Glomerular endothelial cell (primary cell): ENCODE measurements around the gene PMS1. TPM values are rescaled to one million over a fixed set of nuclear protein-coding genes. Genes with fewer than 3 reads are reported as not detected.
"Not testable (repeated sequence)": the region's sequence is repeated elsewhere in the genome, so short reads cannot be mapped to it uniquely, and the experiment has no call there.

Source experiments
- DNase-seq: peaks from one replicate; pipeline ENCODE4 v3.0.0-alpha.2; 2011; ENCODE audit warnings: low read depth, low spot score; ENCODE audit errors: extremely low read depth
- total RNA-seq: library from RNA; depleted of rRNA; stranded (reverse); fragments of >200 nt; gene quantifications from 2 replicates; pipeline ENCODE4 v1.2.3, GENCODE V29; 2015

The PMS1 gene
- total RNA-seq, 1 donor from 2014 or later = 19.5 TPM

- DNase-seq = no peak
Observed at GRCh38 chr2:189860161-189860560, 75.9 kb downstream of the PMS1 start.

GRCh38 chr2:189862751-189863150, 78.5 kb downstream of the PMS1 start:
- DNase-seq = no peak

- DNase-seq = no peak
Observed at GRCh38 chr2:189865826-189866225, 81.6 kb downstream of the PMS1 start.

GRCh38 chr2:189866296-189866695, 82.0 kb downstream of the PMS1 start:
- no peak for DNase-seq

- DNase-seq = no peak
Observed at GRCh38 chr2:189868896-189869295, 84.6 kb downstream of the PMS1 start.

GRCh38 chr2:189870381-189871085, 86.3 kb downstream of the PMS1 start:
- DNase-seq = no peak

GRCh38 chr2:189873696-189874095, 89.4 kb downstream of the PMS1 start:
- DNase-seq = no peak

GRCh38 chr2:189874586-189875320, 90.5 kb downstream of the PMS1 start:
- DNase-seq = no peak

GRCh38 chr2:189876271-189876670, 92.0 kb downstream of the PMS1 start:
- DNase-seq = no peak

- DNase-seq = no peak
Observed at GRCh38 chr2:189879716-189880081, 95.4 kb downstream of the PMS1 start.

- DNase-seq = no peak
Observed at GRCh38 chr2:189880429-189880828, 96.2 kb downstream of the PMS1 start.

GRCh38 chr2:189880832-189881492, 96.7 kb downstream of the PMS1 start:
- no peak for DNase-seq

GRCh38 chr2:189885368-189885767, 101.1 kb downstream of the PMS1 start:
- DNase-seq = no peak

GRCh38 chr2:189892546-189893294, 108.5 kb downstream of the PMS1 start:
- not testable (repeated sequence) for DNase-seq

- no peak for DNase-seq
Observed at GRCh38 chr2:189896809-189897208, 112.6 kb downstream of the PMS1 start.

- no peak for DNase-seq
Observed at GRCh38 chr2:189899101-189899500, 114.9 kb downstream of the PMS1 start.

GRCh38 chr2:189900726-189901125, 116.5 kb downstream of the PMS1 start:
- DNase-seq = no peak

- DNase-seq = no peak
Observed at GRCh38 chr2:189901664-189902063, 117.4 kb downstream of the PMS1 start.

- DNase-seq = no peak
Observed at GRCh38 chr2:189913821-189914220, 129.6 kb downstream of the PMS1 start.

- DNase-seq = no peak
Observed at GRCh38 chr2:189916651-189917050, 132.4 kb downstream of the PMS1 start.
